ENCODE data around the gene FABP7.
"Not testable (repeated sequence)": the region's sequence is repeated elsewhere in the genome, so short reads cannot be mapped to it uniquely, and the experiment has no call there.

DNA sequence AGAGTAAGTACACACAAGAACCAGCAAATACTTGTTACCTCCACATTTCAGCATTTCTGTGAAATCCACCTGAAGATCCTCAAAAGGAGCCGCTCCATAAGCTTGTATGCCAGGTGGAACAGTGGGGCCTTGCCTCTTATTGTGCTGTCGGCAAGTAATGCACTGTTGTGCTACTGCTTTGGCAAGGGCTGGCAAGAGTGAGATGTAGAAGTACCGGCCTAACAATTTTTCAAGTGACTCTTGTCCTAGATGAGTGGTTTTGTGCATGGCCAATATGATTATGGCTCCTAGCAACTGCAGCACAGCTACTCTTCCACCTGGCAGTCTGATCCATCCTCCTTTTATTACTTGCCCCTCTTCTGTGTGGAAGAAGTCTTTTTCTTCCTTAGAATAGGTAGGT, 34.7 kb upstream of the FABP7 start:
- TF ChIP-seq, protein P1, sequence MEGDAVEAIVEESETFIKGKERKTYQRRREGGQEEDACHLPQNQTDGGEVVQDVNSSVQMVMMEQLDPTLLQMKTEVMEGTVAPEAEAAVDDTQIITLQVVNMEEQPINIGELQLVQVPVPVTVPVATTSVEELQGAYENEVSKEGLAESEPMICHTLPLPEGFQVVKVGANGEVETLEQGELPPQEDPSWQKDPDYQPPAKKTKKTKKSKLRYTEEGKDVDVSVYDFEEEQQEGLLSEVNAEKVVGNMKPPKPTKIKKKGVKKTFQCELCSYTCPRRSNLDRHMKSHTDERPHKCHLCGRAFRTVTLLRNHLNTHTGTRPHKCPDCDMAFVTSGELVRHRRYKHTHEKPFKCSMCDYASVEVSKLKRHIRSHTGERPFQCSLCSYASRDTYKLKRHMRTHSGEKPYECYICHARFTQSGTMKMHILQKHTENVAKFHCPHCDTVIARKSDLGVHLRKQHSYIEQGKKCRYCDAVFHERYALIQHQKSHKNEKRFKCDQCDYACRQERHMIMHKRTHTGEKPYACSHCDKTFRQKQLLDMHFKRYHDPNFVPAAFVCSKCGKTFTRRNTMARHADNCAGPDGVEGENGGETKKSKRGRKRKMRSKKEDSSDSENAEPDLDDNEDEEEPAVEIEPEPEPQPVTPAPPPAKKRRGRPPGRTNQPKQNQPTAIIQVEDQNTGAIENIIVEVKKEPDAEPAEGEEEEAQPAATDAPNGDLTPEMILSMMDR (IDR thresholded peaks at IDR 0.05) = not testable (repeated sequence)
- not testable (repeated sequence) for TF ChIP-seq POLR2A (IDR thresholded peaks at IDR 0.05)
